ENCODE measurements around the gene DLGAP1.

- TF ChIP-seq CTCF (IDR thresholded peaks at IDR 0.05): no peak
- no peak for TF ChIP-seq POLR2A (IDR thresholded peaks at IDR 0.05)
Measured at GRCh38 chr18:3447068-3447894, 1007.8 kb downstream of the DLGAP1 start.

Measured in right lobe of liver (tissue), 4 donors.